ENCODE data around the gene ADGRL3. TPM values are rescaled to one million over a fixed set of nuclear protein-coding genes. Genes with fewer than 3 reads are reported as not detected.

ADGRL3 gene
- total RNA-seq, 4 donors from 2014 or later = 2.2 to 10.0 (median 4.6) TPM

DNA sequence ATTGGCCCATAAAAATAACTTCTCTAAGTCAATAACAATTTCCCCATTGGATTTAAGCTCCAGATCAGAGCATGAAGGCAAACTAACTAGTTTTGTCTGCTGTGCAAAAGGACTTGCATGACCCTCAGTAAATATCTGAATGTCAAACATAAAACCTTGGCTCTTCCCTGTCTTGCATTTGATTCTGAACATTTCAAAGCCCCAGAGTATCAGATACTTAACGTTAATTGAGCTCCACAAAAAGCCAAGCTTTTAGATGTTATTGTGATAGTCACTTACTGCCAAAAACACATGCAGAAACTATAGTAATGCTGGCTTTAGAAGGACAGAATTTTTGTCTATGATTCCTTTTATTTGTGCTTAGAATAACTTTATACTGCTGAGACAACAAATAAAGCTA is 664.2 kb downstream of the ADGRL3 start:
- intact Hi-C loops (cut with DNase I; ENCODE audit: low total_unique reads) (no loop called here), in situ Hi-C loops (cut with MboI; ENCODE audit: low pct_ligation_motif_present in 1 of 4, low pct_unique_long_range_greater_than_20kb in 1 of 4, low sequenced_read_pairs in 3 of 4) (no loop called here)
- Histone ChIP-seq H3K4me1 (no peaks in the 10 kb centered on the region), H3K4me3 (no peak overlapping the region), H3K36me3 (no peaks in the 10 kb centered on the region), H3K27ac (no peak overlapping the region), H3K27me3 (no peaks in the 10 kb centered on the region), H3K9me3 (no peaks in the 10 kb centered on the region)
- WGBS, 2 donors (ENCODE audit: low coverage in 1 of 2) = 62% methylated on average over 1 of the region's 1 CpG; no CpG with 5 or more reads in 1 of the 2 donors
- TF ChIP-seq POLR2A (IDR thresholded peaks at IDR 0.05) (no peak), POLR2AphosphoS5 (IDR thresholded peaks at IDR 0.05) (no peak), EP300 (IDR thresholded peaks at IDR 0.05; ENCODE audit: low read depth) (no peak), CTCF (IDR thresholded peaks at IDR 0.05) (no peak)
- DNase-seq = no peak

DNA sequence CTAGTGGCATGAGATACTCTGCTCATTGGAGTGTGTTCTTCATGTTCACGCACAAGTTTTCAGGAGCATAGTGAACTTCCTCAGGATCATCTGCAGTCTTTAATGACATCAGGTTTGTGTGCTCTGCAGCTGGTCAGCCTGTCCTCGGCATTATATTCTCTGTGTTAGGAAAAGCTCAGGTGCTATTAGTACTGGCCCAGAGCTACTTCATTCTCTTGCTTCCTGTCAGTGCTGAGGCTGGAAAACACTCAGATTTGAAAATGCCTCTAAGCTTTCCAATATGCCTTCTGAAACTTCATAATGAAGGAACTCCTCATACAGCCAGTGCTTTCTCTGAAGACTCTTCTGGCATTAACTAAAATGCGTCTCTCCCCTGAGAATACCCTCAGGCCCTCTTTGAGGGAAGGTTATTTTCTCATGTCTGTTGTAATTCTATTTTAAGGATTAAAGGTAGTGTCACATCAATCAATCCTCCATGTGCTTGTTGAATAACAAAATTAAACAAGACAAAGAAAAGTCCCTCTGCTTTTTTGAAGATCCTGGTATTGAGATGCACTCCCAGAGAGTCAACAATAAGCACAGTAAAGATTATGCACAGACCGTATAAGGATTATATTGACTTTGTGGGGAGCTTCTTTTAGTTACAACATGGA is 666.4 kb downstream of the ADGRL3 start:
- intact Hi-C loops (cut with DNase I; ENCODE audit: low total_unique reads) = no loop called here
- 60 to 76% methylated on average over 2 to 4 of the region's 4 CpGs for WGBS, 2 donors (ENCODE audit: low coverage in 1 of 2)

DNA sequence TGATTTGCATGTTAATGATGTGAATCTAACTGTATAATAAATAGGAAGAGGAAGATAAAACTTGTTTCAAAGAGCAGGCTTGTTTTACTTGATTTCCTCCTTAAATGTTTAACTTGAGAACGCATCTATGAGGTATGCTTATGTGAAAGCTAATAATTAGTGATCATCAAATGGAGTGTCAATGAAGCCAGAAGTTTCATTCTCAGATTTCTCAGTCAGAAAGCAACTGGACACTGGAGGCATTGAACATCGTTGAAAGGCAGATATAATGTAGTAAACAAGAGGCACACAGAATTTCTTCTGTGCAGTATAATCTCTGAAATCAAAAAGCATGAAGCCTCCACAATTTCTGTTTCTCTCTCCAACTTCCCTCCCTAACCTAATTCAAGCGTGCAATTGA is 672.9 kb downstream of the ADGRL3 start:
- Histone ChIP-seq H3K36me3 (no peaks in the 10 kb centered on the region), H3K4me1 (no peaks in the 10 kb centered on the region), H3K27ac (no peak overlapping the region), H3K27me3 (no peaks in the 10 kb centered on the region), H3K9me3 (no peaks in the 10 kb centered on the region), H3K4me3 (no peak overlapping the region)
- in situ Hi-C loops (cut with MboI; ENCODE audit: low pct_ligation_motif_present in 1 of 4, low pct_unique_long_range_greater_than_20kb in 1 of 4, low sequenced_read_pairs in 3 of 4) = no loop called here
- 52 to 69% methylated on average over 3 of the region's 3 CpGs for WGBS, 2 donors (ENCODE audit: low coverage in 1 of 2)
- TF ChIP-seq CTCF (IDR thresholded peaks at IDR 0.05) (no peak), POLR2AphosphoS5 (IDR thresholded peaks at IDR 0.05) (no peak), EP300 (IDR thresholded peaks at IDR 0.05; ENCODE audit: low read depth) (no peak), POLR2A (IDR thresholded peaks at IDR 0.05) (no peak)
- intact Hi-C loops (cut with DNase I; ENCODE audit: low total_unique reads) = no loop called here
- no peak for DNase-seq

More for the DNA sequence above, 666.4 kb downstream of the ADGRL3 start:
- Histone ChIP-seq H3K4me3 (no peak overlapping the region), H3K4me1 (no peaks in the 10 kb centered on the region), H3K9me3 (no peaks in the 10 kb centered on the region), H3K36me3 (no peaks in the 10 kb centered on the region), H3K27me3 (no peaks in the 10 kb centered on the region), H3K27ac (no peak overlapping the region)
- DNase-seq = no peak
- TF ChIP-seq POLR2A (IDR thresholded peaks at IDR 0.05) (no peak), EP300 (IDR thresholded peaks at IDR 0.05; ENCODE audit: low read depth) (no peak), CTCF (IDR thresholded peaks at IDR 0.05) (no peak), POLR2AphosphoS5 (IDR thresholded peaks at IDR 0.05) (no peak)
- in situ Hi-C loops (cut with MboI; ENCODE audit: low pct_ligation_motif_present in 1 of 4, low pct_unique_long_range_greater_than_20kb in 1 of 4, low sequenced_read_pairs in 3 of 4) = no loop called here

- H3K9me3 ChIP-seq = no peaks in the 10 kb centered on the region
- no peak for TF ChIP-seq CTCF (IDR thresholded peaks at IDR 0.05)
- TF ChIP-seq POLR2AphosphoS5 (IDR thresholded peaks at IDR 0.05) = no peak
- TF ChIP-seq EP300 (IDR thresholded peaks at IDR 0.05; ENCODE audit: low read depth) = no peak
- TF ChIP-seq POLR2A (IDR thresholded peaks at IDR 0.05) = no peak
- H3K27me3 ChIP-seq = no peaks in the 10 kb centered on the region
- intact Hi-C loops (cut with DNase I; ENCODE audit: low total_unique reads) (no loop called here), in situ Hi-C loops (cut with MboI; ENCODE audit: low pct_ligation_motif_present in 1 of 4, low pct_unique_long_range_greater_than_20kb in 1 of 4, low sequenced_read_pairs in 3 of 4) (no loop called here)
- no peaks in the 10 kb centered on the region for H3K4me1 ChIP-seq
- no peak overlapping the region for H3K4me3 ChIP-seq
- DNase-seq = no peak
- no peaks in the 10 kb centered on the region for H3K36me3 ChIP-seq
- H3K27ac ChIP-seq = no peak overlapping the region
Measured at GRCh38 chr4:61877266-61877665, 677.1 kb downstream of the ADGRL3 start.

Measured in transverse colon (tissue), 4 donors.